Measurements from ENCODE around the gene MANBA.

MANBA gene

DNA sequence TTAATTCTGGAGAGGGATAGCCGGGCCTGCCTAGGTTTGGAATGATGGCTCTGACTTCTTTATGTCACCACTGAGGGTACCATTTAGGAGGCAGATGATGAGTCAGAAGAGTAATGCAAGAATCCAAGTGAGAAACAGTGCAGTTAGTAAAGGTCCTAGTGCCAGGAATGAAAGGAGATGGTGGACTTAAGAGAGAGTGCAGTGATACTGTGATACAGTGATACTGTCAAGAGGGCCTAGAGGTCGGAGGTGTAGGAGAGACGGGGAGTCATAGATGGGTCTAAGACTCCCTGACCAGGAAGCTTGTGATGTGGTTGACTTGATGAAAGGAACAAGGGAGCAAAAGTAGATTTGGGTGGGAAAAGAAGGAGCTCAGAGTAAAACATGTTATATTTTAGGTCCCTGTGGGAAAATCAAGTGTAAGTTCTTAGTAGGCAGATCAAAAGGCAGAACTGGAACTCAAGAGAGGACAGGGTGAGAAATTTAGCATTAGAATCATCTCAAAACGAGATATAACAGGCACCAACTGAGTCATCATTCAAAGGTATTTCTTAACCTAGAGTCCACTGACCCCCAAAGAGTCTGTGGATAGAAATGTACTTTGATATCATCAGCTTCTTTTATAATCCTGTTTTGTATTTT, 174.6 kb downstream of the MANBA start:
- no peak for DNase-seq

DNA sequence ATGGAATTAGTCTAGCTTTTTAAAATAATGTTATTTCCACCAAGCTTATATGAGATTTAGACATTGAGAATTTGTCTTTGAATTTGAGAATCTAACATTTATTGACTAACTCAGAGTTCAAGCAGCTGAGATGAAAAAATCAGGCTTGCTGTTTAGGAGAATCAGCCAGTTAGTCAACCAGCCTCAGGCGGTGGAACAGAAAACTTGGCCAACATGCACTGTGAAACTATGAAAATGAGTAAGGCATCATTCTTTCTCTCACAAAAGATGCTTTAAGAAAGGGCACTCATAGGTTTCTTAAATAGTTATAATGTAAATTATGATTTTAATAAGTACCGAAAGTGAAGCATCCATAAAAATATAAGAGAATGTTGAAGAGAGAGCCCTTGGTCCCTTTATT, 175.4 kb downstream of the MANBA start:
- no peak for DNase-seq

DNA sequence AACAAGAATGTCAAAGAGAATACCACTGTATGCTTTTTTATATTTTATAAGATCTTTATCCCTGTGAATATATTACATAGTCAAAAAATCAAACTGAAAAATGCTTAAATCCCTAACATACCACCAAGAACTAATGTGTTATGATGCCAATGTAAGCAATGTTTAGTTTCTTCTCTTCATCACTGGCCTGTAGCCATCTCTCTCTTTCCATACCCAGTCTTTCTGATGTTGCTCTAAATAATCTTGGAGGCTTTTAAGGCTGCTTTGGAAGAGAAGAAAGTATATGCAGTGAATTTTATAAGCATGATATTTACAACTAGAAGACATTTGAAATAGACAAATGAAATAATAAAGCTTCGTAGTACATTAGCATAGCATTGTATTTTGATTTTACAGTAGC, 176.7 kb downstream of the MANBA start:
- DNase-seq = no peak
